Measurements from ENCODE around the gene PRDX5.

- TF ChIP-seq, protein P1, sequence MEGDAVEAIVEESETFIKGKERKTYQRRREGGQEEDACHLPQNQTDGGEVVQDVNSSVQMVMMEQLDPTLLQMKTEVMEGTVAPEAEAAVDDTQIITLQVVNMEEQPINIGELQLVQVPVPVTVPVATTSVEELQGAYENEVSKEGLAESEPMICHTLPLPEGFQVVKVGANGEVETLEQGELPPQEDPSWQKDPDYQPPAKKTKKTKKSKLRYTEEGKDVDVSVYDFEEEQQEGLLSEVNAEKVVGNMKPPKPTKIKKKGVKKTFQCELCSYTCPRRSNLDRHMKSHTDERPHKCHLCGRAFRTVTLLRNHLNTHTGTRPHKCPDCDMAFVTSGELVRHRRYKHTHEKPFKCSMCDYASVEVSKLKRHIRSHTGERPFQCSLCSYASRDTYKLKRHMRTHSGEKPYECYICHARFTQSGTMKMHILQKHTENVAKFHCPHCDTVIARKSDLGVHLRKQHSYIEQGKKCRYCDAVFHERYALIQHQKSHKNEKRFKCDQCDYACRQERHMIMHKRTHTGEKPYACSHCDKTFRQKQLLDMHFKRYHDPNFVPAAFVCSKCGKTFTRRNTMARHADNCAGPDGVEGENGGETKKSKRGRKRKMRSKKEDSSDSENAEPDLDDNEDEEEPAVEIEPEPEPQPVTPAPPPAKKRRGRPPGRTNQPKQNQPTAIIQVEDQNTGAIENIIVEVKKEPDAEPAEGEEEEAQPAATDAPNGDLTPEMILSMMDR (IDR thresholded peaks at IDR 0.05): no peak
- no peak for TF ChIP-seq POLR2AphosphoS5 (IDR thresholded peaks at IDR 0.05)
- no peak for TF ChIP-seq POLR2A (IDR thresholded peaks at IDR 0.05)
Measured at GRCh38 chr11:64304032-64304315, 13.9 kb upstream of the PRDX5 start.

Data from upper lobe of left lung (tissue), 4 donors.